ENCODE measurements around the gene RHBDD2.
"Not testable (repeated sequence)": the region's sequence is repeated elsewhere in the genome, so short reads cannot be mapped to it uniquely, and the experiment has no call there.

The RHBDD2 gene

GRCh38 chr7:75874180-75874579 is 4.7 kb upstream of the RHBDD2 start:
- 93% methylated on average over 3 of the region's 3 CpGs for WGBS
- not testable (repeated sequence) for H3K4ac ChIP-seq (ENCODE audit: low read depth in 1 of 2, low read length in 2 of 2); H3K9me3 ChIP-seq (ENCODE audit: control insufficient read depth, low read length); H3K9ac ChIP-seq (ENCODE audit: low read length); H2AFZ ChIP-seq (ENCODE audit: low read depth, low read length); H2AK5ac ChIP-seq (ENCODE audit: low read length, severe bottlenecking); H3K14ac ChIP-seq (ENCODE audit: low read length in 2 of 2); H3K18ac ChIP-seq (ENCODE audit: low read depth in 1 of 2, low read length in 2 of 2); H3K79me1 ChIP-seq (replicated peaks; ENCODE audit: low read length, poor library complexity, severe bottlenecking); DNase-seq; H3K4me3 ChIP-seq (ENCODE audit: insufficient read depth in 1 of 2, low read depth in 1 of 2, low read length in 2 of 2); H2BK12ac ChIP-seq (ENCODE audit: low read length in 2 of 2); H3K4me1 ChIP-seq (ENCODE audit: control insufficient read depth, insufficient read depth, low read depth, low read length); H3K36me3 ChIP-seq (ENCODE audit: control insufficient read depth in 1 of 2, insufficient read depth in 2 of 2, low read depth in 1 of 2, low read length in 2 of 2); H3K23ac ChIP-seq (ENCODE audit: low read length in 2 of 2); H2BK5ac ChIP-seq (ENCODE audit: low read depth, low read length, poor library complexity, severe bottlenecking); H3K27me3 ChIP-seq (ENCODE audit: control insufficient read depth in 1 of 2, insufficient read depth in 1 of 2, low read length in 2 of 2); H3K27ac ChIP-seq (ENCODE audit: low read length, poor library complexity, severe bottlenecking); H3K4me2 ChIP-seq (ENCODE audit: low read length, poor library complexity, severe bottlenecking); H4K8ac ChIP-seq (ENCODE audit: low read length); H2BK15ac ChIP-seq (ENCODE audit: low read depth, poor library complexity, severe bottlenecking); H2BK120ac ChIP-seq (ENCODE audit: low read depth, low read length)
- H4K91ac ChIP-seq (ENCODE audit: low read length), result peak overlapping the region; percentile 21

- Histone ChIP-seq H3K18ac (ENCODE audit: low read depth in 1 of 2, low read length in 2 of 2) (no peak overlapping the region), H2AK5ac (ENCODE audit: low read length, severe bottlenecking) (no peak overlapping the region), H3K4me3 (ENCODE audit: insufficient read depth in 1 of 2, low read depth in 1 of 2, low read length in 2 of 2) (no peak overlapping the region), H3K4me2 (ENCODE audit: low read length, poor library complexity, severe bottlenecking) (no peak overlapping the region), H2AFZ (ENCODE audit: low read depth, low read length) (no peak overlapping the region), H3K9me3 (ENCODE audit: control insufficient read depth, low read length) (no peaks in the 10 kb centered on the region), H3K27ac (ENCODE audit: low read length, poor library complexity, severe bottlenecking) (no peak overlapping the region), H4K91ac (ENCODE audit: low read length) (no peak overlapping the region), H3K23ac (ENCODE audit: low read length in 2 of 2) (no peak overlapping the region), H2BK15ac (ENCODE audit: low read depth, poor library complexity, severe bottlenecking) (no peak overlapping the region), H3K27me3 (ENCODE audit: control insufficient read depth in 1 of 2, insufficient read depth in 1 of 2, low read length in 2 of 2) (no peaks in the 10 kb centered on the region), H3K14ac (ENCODE audit: low read length in 2 of 2) (no peak overlapping the region), H3K4ac (ENCODE audit: low read depth in 1 of 2, low read length in 2 of 2) (no peak overlapping the region), H3K79me1 (replicated peaks; ENCODE audit: low read length, poor library complexity, severe bottlenecking) (peaks cover 6% of the 10 kb centered on the region), H4K8ac (ENCODE audit: low read length) (no peak overlapping the region), H3K9ac (ENCODE audit: low read length) (no peak overlapping the region), H3K4me1 (ENCODE audit: control insufficient read depth, insufficient read depth, low read depth, low read length) (peaks cover 4% of the 10 kb centered on the region), H2BK120ac (ENCODE audit: low read depth, low read length) (no peak overlapping the region), H2BK5ac (ENCODE audit: low read depth, low read length, poor library complexity, severe bottlenecking) (no peak overlapping the region), H3K36me3 (ENCODE audit: control insufficient read depth in 1 of 2, insufficient read depth in 2 of 2, low read depth in 1 of 2, low read length in 2 of 2) (peaks cover 0 to under 1% of the 10 kb centered on the region in 2 experiments), H2BK12ac (ENCODE audit: low read length in 2 of 2) (peak overlapping the region in 1 of 2 experiments; percentile 18)
- DNase-seq, result no peak
- 93% methylated on average over 21 of the region's 21 CpGs for WGBS
These were observed 3.4 kb upstream of the RHBDD2 start for GRCh38 chr7:75875113-75876080.

GRCh38 chr7:75876126-75876881 is 2.5 kb upstream of the RHBDD2 start:
- Histone ChIP-seq H2BK15ac (ENCODE audit: low read depth, poor library complexity, severe bottlenecking) (no peak overlapping the region), H3K79me1 (replicated peaks; ENCODE audit: low read length, poor library complexity, severe bottlenecking) (peaks cover 10% of the 10 kb centered on the region), H3K4me1 (ENCODE audit: control insufficient read depth, insufficient read depth, low read depth, low read length) (peaks cover 4% of the 10 kb centered on the region), H3K23ac (ENCODE audit: low read length in 2 of 2) (no peak overlapping the region), H3K4me2 (ENCODE audit: low read length, poor library complexity, severe bottlenecking) (no peak overlapping the region), H3K18ac (ENCODE audit: low read depth in 1 of 2, low read length in 2 of 2) (no peak overlapping the region), H4K91ac (ENCODE audit: low read length) (no peak overlapping the region), H4K8ac (ENCODE audit: low read length) (no peak overlapping the region), H3K4me3 (ENCODE audit: insufficient read depth in 1 of 2, low read depth in 1 of 2, low read length in 2 of 2) (no peak overlapping the region), H2AFZ (ENCODE audit: low read depth, low read length) (no peak overlapping the region), H3K4ac (ENCODE audit: low read depth in 1 of 2, low read length in 2 of 2) (peak overlapping the region in 1 of 2 experiments; percentile 30), H2BK120ac (ENCODE audit: low read depth, low read length) (no peak overlapping the region), H3K14ac (ENCODE audit: low read length in 2 of 2) (no peak overlapping the region), H3K9me3 (ENCODE audit: control insufficient read depth, low read length) (no peaks in the 10 kb centered on the region), H3K27me3 (ENCODE audit: control insufficient read depth in 1 of 2, insufficient read depth in 1 of 2, low read length in 2 of 2) (no peaks in the 10 kb centered on the region), H3K27ac (ENCODE audit: low read length, poor library complexity, severe bottlenecking) (no peak overlapping the region), H3K36me3 (ENCODE audit: control insufficient read depth in 1 of 2, insufficient read depth in 2 of 2, low read depth in 1 of 2, low read length in 2 of 2) (peaks cover 0 to 10% of the 10 kb centered on the region in 2 experiments), H2BK12ac (ENCODE audit: low read length in 2 of 2) (peak overlapping the region in 1 of 2 experiments; percentile 42), H2AK5ac (ENCODE audit: low read length, severe bottlenecking) (no peak overlapping the region), H2BK5ac (ENCODE audit: low read depth, low read length, poor library complexity, severe bottlenecking) (no peak overlapping the region), H3K9ac (ENCODE audit: low read length) (no peak overlapping the region)
- 82% methylated on average over 9 of the region's 11 CpGs for WGBS
- DNase-seq, result peak; percentile 22

GRCh38 chr7:75878312-75878768 is 494 bp upstream of the RHBDD2 start:
- peak overlapping the region; percentile 87 to 97 for H3K18ac ChIP-seq (ENCODE audit: low read depth in 1 of 2, low read length in 2 of 2)
- H3K79me1 ChIP-seq (replicated peaks; ENCODE audit: low read length, poor library complexity, severe bottlenecking), result peaks cover 23% of the 10 kb centered on the region
- peak overlapping the region; percentile 43 for H3K4me2 ChIP-seq (ENCODE audit: low read length, poor library complexity, severe bottlenecking)
- peak overlapping the region; percentile 84 for H2AK5ac ChIP-seq (ENCODE audit: low read length, severe bottlenecking)
- peak overlapping the region; percentile 99 for H4K8ac ChIP-seq (ENCODE audit: low read length)
- H3K14ac ChIP-seq (ENCODE audit: low read length in 2 of 2), result peak overlapping the region in 1 of 2 experiments; percentile 22
- peak overlapping the region; percentile 83 for H3K9ac ChIP-seq (ENCODE audit: low read length)
- H2AFZ ChIP-seq (ENCODE audit: low read depth, low read length), result peak overlapping the region; percentile 56
- peak overlapping the region; percentile 80 for H4K91ac ChIP-seq (ENCODE audit: low read length)
- no peak for DNase-seq
- no peak overlapping the region for H2BK5ac ChIP-seq (ENCODE audit: low read depth, low read length, poor library complexity, severe bottlenecking)
- H3K27me3 ChIP-seq (ENCODE audit: control insufficient read depth in 1 of 2, insufficient read depth in 1 of 2, low read length in 2 of 2), result no peaks in the 10 kb centered on the region
- H3K9me3 ChIP-seq (ENCODE audit: control insufficient read depth, low read length), result no peaks in the 10 kb centered on the region
- peak overlapping the region; percentile 75 for H3K27ac ChIP-seq (ENCODE audit: low read length, poor library complexity, severe bottlenecking)
- H2BK15ac ChIP-seq (ENCODE audit: low read depth, poor library complexity, severe bottlenecking), result peak overlapping the region; percentile 71
- peak overlapping the region; percentile 91 to 93 for H2BK12ac ChIP-seq (ENCODE audit: low read length in 2 of 2)
- H3K23ac ChIP-seq (ENCODE audit: low read length in 2 of 2), result no peak overlapping the region
- H2BK120ac ChIP-seq (ENCODE audit: low read depth, low read length), result peak overlapping the region; percentile 55
- whole genome bisulfite sequencing, result 50% methylated on average over 10 of the region's 10 CpGs
- H3K4ac ChIP-seq (ENCODE audit: low read depth in 1 of 2, low read length in 2 of 2), result peak overlapping the region; percentile 76 to 97
- H3K4me3 ChIP-seq (ENCODE audit: insufficient read depth in 1 of 2, low read depth in 1 of 2, low read length in 2 of 2), result peak overlapping the region in 1 of 2 experiments; percentile 82
- H3K4me1 ChIP-seq (ENCODE audit: control insufficient read depth, insufficient read depth, low read depth, low read length), result peaks cover 10% of the 10 kb centered on the region
- H3K36me3 ChIP-seq (ENCODE audit: control insufficient read depth in 1 of 2, insufficient read depth in 2 of 2, low read depth in 1 of 2, low read length in 2 of 2), result peaks cover 18 to 30% of the 10 kb centered on the region in 2 experiments
